Measurements from ENCODE around the gene BMERB1.
A peak's percentile ranks its signal among the peaks of the same experiment; 100 is the strongest.
"Not testable (repeated sequence)": the region's sequence is repeated elsewhere in the genome, so short reads cannot be mapped to it uniquely, and the experiment has no call there.

BMERB1 gene

DNA sequence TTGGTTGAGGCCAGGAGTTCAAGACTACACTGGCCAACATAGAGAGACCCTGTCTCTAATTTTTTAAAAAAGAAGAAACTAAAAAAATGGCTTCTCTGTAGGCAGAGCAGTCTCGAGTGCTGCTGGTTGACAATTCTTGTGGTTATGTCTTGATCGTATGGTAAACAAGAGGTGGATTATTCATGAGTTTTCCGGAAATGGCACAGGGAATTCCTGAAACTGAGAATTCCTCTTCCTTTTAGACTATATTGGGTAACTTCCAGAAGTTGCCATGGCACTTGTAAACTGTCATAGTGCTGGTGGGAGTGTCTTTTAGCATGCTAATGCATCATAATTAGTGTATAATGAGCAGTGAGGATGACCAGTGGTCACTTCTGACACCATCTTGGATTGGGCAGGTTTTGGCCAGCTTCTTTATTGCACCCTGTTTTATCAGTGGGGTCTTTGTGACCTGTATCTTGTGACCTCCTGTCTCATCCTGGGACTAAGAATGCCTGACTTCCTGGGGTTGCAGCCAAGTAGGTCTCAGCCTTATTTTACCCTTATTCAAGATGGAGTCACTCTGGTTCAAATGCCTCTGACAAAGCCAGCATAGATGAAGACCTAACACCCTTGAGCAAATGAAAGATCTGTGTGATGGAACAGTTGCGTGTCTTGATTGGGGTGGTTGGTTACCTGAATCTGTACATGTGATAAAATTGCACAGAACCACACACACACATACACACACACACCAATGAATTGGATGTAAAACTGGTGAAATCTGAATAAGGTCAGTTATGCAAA lies 30.2 kb downstream of the BMERB1 start:
- DNase-seq (ENCODE audit: low read depth): no peak

DNA sequence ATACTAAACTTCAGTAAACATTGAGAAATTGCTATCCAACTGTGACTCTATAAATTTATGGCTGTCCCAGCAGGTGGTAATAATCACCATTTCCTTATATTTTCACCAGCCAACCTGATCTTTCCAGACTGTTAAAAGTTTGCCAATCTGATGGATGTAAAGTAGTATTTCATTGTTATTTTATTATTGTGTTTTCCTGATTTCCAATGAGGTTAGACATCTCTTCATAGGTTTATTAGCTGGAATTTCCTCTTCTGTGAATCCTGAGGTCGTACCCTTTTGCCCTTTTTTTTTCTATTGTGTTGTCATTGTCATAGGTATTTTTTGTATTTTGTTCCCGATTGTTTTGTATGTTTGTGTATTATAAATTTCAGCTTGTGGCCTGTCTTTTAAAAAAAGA lies 31.7 kb downstream of the BMERB1 start:
- DNase-seq (ENCODE audit: low read depth): no peak

DNA sequence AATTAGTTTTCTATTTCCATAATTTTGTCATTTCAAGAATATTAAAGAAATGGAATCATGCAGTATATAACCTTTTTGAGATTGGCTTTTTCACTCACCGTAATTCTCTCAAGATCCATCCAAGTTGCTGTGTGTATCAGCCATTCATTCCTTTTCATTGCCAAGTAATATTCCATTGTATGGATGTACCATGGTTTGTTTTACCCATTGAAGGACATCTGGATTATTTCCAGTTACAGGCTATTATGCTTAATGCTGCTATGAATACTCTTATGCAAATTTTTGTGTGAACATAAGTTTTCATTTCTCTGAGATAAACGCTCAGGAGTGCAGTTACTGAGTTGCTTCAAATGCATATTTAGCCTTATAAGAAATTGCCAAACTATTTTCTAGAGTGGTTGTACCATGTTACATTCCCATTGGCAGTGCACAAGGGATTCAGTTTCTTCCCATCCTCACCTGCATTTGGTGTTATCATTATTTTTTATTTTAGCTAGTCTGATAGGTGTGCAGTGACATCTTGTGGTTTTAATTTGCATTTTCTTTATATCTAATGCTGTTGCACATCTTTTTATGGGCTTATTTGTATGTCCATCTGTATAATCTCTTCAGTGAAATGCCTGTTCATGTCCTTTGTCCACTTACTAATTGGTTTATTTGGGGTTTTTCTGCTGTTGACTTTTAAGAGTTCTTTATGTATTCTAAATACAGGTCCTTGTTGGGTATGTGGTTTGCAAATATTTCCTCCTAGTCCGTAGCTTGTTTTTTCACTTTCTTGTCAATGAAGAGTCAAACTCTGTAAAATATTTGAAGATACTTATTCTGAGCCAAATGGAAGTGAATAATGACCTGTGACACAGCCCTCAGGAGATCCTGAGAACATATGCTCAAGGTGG lies 32.7 kb downstream of the BMERB1 start:
- no peak for DNase-seq (ENCODE audit: low read depth)

DNA sequence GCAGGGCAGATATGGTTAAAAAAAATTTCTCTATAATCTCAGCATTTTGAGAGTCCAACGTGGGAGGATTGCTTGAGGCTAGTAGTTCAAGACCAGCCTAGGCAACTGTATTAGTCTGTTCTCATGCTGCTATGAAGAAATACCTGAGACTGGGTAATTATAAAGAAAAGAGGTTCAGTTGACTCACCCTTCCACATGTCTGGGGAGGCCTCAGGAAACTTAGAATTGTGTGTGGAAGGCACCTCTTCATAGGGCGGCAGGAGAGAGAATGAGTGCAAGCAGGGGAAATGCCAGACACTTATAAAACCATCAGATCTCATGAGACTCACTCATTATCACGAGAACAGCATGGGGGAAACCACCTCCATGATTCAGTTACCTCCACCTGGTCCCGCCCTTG lies 42.6 kb downstream of the BMERB1 start:
- DNase-seq (ENCODE audit: low read depth): not testable (repeated sequence)

DNA sequence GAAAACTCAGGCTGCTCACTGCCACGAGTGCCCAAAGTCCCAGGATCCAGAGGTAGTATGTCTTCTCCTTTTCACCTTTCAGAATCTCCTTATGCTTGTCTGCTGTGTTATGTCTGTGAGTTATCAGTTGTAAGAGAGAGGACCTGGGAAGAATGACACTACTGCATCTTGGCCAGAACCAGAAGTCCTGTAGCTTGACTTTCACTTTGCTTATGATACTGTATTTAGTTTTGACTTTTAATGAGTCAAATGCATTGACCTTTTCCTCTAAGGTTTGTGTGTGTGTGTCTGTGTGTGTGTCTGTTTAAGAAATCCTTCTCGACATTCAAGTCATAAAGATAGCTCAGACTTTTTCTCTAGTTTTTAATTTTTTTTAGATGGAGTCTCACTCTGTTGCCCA lies 43.4 kb downstream of the BMERB1 start:
- DNase-seq (ENCODE audit: low read depth): no peak

DNA sequence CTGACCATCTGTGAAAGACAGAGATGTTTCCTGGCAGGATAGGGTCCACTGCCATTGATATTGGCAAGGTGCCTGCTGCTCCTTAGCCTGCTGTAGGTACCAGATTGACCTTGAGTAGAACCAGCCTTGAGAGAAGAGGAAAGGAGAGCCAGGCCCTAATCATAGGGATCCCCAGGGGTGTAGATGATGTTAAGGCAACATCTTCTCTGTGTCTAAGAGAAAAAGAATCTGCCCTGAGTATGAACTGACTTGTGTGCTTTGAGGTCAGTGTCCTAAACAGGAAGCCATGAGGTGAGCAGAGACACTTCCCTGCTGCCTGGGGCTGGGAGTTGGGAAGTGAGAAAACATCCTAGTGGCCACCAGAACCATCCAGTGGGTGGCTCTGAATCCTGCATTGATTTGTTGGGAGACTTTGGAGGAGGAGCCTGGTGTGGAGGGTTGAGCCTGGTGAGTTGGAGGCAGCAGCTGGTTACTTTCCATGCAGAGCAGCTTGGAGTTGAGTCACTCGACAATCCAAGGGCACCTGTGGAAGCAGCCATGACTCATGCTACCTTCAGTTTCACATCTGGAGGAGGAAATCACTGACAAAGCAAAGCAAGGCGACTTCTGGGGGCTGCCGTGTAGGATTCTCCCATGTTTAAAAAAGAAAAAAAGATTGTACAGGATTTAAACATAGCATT lies 47.8 kb downstream of the BMERB1 start:
- peak; percentile 93 for DNase-seq (ENCODE audit: low read depth)

DNA sequence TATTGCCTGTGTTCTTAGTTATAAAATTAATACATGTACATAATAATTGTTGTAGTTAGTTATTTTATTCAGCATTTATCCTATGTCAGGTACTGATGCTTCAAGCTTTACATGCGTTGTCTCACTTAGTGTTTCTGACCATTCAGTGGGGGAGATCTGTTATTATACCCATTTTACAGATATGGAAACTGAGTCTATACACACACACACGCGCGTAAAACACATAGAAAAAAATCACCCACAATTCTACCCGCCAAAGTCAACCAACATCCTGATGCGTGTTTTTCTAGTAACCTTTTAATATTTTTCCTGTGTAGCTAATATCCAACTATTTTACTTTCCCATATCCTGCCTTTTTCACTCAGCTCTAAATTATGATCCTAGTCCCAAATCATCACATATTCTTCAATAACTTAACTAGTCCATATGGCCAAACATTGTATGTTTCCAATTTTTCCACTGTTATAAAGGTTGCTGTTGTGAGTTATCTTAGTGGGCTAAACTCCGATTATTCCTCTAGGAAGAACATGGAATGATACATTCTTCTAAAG lies 48.4 kb downstream of the BMERB1 start:
- no peak for DNase-seq (ENCODE audit: low read depth)

DNA sequence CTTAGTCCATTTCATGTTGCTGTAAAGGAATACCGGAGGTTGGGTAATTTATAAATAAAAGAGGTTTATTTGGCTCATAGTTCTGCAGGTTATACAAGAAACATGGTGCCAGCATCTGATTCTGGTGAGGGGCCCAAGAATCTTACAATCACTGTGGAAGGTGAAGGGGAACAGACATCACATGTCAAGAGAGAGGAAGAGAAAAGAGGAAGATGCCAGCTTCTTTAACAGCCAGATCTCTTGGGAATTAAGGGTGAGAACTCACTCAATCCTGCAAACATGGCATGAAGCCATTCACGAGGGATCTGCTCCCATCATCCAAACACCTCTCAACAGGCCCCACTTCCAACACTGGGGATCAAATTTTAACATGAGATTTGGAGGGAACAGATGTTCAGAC lies 49.5 kb downstream of the BMERB1 start:
- no peak for DNase-seq (ENCODE audit: low read depth)

DNA sequence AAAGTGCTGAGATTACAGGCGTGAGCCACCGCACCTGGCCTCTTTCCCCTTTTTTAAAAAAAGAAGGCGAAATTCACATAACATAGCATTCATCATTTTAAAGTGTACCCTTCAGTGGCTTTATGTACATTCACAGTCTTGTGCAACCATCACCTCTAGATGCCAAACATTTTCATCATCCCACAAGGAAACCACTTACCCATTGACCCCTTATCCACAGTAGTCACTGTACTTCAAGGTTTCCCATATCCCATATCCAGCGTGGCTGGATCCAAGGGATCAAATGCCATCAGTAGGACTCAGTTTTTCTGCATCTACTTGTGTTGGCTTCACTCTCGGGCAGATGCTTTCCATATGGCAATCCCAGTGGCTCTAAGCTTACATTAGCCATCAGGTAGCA lies 50.3 kb downstream of the BMERB1 start:
- peak; percentile 15 for DNase-seq (ENCODE audit: low read depth)

DNA sequence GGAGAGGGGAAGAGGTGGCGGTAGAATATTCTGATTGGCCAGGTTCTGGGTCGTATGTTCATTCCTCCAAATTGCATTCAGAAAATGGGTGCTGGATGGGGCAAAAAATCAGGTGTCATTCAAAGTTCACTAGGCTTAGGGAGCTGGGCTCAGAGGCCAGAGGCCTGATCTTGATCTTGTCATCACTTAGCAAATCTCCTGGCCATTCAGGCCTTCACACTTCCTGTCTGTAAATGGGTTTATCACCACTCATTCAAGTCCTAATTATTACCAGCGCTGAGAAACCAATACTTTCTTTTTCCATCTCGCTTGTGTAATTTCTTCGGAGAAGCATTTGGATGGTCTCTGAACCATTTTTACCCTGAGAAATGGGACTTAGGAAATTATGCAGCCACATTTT lies 50.8 kb downstream of the BMERB1 start:
- no peak for DNase-seq (ENCODE audit: low read depth)

DNA sequence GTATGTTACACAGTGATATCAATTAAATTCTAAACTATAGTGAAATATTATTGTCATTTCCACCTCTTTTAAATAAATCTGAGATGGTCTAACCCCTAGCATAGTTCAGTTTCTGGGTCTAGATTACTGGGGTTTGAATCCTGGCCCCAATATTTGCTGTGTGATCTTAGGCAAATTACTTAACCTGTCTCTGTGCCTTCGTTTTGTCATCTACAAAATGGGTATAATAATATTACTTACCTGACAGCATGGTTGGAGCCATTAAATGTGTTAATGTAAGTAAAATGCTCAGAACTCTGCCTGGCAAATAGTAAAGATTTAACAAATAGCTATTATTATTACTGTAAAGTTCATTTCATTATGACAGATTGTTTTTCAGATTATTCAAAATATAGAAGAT lies 52.3 kb downstream of the BMERB1 start:
- no peak for DNase-seq (ENCODE audit: low read depth)

DNA sequence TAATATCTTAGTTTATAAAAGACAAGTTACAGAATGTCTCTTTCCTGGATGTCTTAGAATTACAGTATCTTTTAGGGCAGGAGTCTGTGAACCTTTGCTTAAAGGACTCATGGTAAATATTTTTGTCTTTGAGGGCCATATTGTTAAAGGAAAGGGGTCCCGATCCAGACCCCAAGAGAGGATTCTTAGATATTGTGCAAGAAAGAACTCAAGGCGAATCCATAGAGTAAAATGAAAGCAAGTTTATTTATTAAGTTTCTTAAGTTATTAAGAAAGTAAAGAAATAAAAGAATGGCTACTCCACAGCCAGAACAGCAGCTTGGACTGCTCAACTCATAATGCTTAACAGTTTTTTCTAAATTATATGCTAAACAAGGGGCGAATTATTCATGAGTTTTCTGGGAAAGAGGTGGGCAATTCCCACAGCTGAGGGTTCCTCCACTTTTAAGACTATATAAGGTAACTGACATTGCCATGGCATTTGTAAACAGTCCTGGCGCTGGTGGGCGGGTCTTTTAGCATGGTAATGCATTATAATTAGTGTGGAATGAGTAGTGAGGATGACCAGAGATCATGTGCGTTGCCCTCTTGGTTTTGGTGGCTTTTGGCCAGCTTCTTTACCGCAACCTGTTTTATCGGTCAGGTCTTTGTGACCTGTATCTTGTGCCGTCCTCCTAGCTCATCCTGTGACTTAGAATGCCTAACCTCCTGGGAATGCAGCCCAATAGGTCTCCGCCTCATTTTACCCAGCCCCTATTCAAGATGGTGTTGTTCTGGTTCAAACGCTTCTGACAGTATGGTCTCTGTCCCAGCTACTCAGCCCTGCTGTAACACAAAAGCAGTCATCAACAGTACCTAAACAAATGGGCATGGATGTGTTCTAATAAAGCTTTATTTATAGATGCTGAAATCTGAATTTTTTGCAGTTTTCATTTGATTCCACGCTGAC lies 53.2 kb downstream of the BMERB1 start:
- no peak for DNase-seq (ENCODE audit: low read depth)

DNA sequence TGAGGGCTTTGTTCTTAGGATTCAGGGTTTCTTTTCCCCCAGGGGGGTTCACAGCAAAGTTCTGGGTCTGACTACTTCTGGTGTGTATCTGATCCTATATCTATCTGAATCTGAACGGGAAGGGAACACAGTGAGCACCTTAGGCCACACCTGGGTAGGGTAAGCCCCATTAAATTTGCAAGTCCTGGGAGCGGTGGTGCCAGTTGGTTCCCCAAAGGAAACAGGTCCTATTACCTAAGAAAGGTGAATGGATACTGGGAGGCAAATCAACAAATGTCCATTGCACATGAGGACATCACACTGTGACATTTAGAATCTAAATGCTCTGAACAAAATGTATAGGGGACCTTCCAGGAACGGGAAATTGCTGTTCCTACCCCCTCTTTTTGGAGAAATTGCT lies 54.6 kb downstream of the BMERB1 start:
- DNase-seq (ENCODE audit: low read depth): no peak

DNA sequence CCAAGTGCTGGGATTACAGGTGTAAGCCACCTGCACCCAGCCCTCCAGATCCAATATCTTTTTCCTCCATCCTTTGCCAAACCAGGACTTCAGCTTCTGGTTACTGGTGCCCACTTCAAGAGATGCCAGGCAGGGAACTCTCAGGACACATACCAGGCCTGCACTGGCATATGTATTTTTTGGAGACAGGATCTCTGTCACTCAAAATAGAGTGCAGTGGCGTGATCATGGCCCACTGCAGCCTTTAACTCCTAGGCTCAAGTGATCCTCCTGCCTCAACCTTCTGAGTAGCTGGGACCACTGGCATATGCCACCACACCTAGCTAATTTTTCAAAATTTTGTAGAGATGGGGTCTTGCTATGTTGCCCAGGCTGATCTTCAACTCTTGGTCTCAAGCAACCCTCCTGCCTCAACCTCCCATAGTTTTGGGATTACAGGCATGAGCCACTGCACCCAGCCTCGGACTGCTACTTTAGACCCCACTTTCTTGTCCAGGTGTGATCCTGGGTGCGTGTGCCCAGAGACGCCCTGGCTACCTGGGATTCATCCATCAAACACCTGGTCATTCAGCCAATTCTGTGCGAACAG lies 55.8 kb downstream of the BMERB1 start:
- no peak for DNase-seq (ENCODE audit: low read depth)

DNA sequence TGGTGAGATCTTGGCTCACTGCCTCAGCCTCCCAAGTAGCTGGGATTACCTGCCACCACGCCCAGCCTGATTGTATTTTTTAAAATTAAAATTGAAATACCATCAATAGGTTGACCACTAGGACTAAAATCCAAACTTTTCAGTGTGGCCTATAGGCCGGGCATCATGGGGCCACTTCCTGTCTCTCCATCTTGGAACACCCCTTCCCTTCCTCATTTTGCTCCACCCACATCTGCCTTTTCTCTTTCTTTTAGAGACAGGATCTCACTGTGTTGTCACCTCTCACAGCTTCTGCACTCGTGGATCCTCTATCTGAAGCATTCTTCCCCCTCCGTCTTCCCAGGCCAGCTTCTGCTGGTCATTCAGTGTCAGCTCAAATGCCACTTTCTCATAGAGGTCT lies 57.0 kb downstream of the BMERB1 start:
- no peak for DNase-seq (ENCODE audit: low read depth)

DNA sequence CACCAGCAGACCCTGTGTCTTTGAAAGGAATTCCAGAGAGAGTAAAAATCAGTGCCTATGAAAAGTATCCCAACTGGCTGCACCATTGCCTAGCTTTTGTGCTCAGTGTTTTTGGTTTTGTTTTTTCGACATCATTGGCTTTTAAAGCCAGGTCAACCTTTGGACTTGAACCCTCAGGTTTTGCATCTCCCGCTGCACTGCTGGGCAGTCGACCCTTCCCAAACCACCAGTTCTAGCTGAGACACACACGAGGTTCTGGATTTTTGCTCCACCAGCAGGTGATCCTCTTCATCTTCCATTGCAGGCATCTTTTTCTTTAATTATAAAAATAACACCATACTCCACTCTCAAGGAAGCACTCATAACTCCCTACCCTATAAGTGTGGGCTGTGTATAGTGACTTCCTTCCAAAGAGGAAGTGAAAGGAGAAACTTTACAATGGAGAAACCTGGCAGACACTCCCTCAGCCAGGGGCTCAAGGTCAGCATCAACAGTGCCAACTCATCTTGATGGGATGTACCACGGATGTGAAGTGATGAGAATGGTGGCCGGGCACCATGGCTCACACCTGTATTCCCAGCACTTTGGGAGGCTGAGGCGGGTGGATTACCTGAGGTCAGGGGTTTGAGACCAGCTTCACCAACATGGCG lies 57.8 kb downstream of the BMERB1 start:
- DNase-seq (ENCODE audit: low read depth): no peak

DNA sequence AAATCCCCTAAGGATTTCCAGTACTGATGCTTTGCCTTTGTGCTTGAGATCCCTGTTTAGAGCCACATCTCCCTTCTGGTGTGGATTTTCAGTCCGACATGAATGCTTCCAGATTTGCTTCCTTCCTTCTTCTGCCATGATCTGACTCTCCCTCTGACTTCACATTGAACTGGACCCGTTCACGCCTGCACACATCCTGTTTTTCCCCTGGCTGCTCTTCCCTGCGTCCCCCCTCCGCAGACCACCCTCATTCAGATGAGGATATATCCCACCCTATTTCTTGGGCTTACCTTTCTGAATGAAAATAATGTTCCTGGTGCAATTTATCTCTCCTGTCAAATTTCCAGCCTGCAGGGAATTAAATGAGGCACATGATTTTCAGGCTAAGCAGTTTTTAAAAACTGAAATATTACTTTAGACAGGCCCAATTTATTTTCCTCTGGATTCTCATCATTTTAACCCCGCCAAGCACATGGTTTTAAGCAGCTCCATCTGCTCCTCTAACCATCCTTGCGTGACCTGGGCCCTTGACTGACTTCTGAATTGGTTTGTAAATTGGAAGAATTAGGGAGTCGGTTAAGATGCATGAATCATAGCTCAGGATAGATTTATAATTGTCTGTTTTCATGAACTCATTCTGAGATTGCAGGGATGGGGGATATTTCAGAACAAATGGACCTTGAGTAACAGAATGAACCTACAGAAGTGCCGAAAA lies 59.2 kb downstream of the BMERB1 start:
- DNase-seq (ENCODE audit: low read depth): peak; percentile 95

DNA sequence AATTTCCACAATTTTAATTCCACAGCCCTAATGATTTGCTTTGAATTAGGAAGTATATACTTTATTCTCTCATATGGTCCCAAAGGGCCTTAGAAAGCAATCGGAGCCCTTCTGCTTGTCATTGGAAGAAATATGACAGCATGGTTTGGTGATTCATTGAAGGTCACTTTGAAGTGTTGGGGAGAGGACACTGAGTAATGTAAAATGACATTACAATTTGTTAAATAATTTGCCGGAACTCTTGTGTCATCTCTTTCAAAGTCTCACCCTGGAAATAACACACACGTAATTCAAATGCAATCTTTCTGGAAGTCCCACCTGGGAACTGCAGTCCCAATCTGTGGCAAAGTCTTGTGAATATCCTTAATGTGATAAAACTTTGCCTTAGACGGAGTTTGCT lies 59.8 kb downstream of the BMERB1 start:
- DNase-seq (ENCODE audit: low read depth): no peak

DNA sequence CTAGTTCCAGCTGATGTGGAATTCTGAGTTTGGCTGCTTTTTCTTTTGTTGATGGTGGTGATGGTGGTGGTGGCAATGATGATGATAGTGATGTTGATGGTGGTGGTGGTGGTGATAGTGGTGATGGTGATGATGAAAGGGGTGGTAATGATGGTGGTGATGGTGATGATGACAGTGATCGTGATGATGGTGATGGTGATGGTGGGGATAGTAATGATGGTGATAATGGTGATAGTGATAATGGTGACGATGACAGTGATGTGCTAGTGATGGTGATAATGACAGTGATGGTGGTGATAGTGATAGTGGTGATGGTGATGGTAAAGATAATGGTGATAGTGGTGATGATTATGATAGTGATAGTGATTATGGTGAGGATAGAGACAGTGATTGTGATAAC lies 61.5 kb downstream of the BMERB1 start:
- no peak for DNase-seq (ENCODE audit: low read depth)

Data from GM04504 (cell line).